ENCODE data around the gene IDH3B.

Gene IDH3B

DNA sequence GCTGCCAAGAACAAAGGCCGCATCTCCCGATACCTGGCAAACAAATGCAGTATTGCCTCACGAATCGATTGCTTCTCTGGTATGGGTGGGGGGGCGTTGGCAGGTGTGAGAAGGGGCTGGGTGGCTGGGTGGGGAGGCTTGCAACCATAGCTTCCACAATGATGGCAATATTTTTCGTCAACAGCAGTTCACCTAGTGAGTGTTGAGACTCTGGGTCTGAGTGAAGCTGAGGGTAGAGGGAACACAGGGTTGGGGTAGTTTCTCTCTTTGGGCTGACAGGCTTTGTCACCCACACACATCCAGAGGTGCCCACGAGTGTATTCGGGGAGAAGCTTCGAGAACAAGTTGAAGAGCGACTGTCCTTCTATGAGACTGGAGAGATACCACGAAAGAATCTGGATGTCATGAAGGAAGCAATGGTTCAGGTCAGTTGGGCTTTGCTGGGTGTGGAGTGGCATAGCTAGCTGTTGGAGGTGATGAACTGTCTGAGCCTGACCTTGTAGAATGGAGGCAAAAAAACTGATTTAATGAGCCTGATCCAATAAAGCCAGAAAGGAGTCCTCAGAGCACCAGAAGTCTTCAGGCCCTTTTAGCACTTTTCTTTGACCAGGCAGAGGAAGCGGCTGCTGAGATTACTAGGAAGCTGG is 7.4 kb downstream of the IDH3B start:
- no peak for DNase-seq (ENCODE audit: low spot score)

DNA sequence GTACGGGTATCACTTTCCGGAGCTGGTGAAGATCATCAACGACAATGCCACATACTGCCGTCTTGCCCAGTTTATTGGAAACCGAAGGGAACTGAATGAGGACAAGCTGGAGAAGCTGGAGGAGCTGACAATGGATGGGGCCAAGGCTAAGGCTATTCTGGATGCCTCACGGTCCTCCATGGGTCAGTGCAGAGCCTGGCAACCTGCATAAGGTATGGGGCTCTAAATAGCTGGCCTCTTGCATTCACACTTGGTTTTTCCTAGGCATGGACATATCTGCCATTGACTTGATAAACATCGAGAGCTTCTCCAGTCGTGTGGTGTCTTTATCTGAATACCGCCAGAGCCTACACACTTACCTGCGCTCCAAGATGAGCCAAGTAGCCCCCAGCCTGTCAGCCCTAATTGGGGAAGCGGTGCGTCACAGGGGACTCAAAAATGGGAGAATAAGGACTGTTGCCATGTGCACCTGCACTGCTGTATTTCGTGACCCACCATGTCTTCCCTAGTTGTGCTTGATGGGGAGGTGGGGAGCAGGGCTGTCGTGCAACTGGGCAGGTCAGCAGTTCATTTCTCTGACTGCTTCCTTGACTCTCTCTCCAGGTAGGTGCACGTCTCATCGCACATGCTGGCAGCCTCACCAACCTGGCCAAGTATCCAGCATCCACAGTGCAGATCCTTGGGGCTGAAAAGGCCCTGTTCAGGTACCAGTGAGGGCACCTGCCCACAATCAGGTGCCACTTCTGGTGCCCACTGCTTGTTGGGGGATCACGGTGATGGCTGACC is 8.5 kb downstream of the IDH3B start:
- DNase-seq (ENCODE audit: low spot score): no peak

DNA sequence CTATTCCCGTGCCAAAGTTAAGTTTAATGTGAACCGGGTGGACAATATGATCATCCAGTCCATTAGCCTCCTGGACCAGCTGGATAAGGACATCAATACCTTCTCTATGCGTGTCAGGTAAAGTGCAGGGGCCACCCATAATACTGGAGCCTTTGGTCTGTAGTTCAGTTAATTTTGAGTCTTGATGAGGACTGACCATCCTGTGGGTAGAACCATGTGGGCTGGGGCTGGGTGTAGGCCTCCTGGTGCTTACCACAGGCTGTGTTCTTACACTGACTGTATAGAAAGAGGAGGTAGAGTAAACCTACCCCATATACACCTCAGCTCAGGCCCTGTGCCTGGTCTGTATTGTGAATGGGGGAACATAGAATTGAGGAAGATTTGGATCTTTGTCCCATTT is 9.2 kb downstream of the IDH3B start:
- DNase-seq (ENCODE audit: low spot score): no peak

DNA sequence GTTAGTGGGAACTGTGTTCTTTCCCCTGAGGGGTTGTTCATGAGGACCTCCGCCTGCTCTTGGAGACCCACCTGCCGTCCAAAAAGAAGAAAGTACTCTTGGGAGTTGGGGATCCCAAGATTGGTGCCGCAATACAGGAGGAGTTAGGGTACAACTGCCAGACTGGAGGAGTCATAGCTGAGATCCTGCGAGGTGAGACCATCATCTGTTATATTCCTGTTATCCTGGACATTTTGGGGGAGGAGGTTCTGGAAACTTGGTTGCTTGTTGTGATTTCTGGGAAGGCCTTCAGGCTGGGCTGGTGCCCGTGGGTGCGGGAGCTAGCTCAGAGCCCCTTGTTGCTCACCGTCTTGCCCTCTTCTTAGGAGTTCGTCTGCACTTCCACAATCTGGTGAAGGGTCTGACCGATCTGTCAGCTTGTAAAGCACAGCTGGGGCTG is 9.6 kb downstream of the IDH3B start:
- no peak for DNase-seq (ENCODE audit: low spot score)

DNA sequence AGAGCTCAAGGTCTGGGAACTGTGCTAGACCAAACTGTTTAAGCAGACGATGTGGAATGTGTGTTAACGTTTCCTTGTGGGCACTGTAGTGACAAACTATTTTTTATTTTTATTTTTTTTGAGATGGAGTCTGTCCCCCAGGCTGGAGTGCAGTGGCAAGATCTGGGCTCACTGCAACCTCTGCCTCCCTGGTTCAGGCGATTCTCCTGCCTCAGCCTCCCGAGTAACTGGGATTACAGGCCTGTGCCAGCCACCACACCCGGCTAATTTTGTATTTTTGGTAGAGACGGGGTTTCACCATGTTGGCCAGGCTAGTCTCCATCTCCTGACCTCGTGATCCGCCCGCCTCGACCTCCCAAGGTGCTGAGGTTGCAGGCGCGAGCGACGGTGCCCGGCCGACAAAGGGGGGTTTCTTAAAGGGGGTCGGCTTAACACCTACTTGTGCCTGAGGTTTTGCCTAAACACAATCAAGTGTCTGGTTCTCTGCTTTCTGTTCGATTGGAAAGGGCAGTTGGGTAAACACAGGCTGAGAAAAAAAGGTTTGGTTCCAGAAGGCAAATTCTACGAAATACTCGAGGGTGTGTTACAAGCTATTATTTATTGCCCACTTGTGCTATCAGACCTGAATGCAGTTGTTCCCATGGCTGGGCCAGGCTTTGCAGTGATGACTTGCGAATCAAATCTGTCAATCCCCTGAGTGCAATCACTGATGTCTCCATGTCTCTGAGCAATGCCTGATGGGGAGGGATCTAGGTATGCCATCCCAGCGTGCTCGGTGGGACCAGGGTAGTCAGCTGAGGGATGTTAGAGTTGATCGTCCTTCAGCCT is 10.2 kb downstream of the IDH3B start:
- no peak for DNase-seq (ENCODE audit: low spot score)

DNA sequence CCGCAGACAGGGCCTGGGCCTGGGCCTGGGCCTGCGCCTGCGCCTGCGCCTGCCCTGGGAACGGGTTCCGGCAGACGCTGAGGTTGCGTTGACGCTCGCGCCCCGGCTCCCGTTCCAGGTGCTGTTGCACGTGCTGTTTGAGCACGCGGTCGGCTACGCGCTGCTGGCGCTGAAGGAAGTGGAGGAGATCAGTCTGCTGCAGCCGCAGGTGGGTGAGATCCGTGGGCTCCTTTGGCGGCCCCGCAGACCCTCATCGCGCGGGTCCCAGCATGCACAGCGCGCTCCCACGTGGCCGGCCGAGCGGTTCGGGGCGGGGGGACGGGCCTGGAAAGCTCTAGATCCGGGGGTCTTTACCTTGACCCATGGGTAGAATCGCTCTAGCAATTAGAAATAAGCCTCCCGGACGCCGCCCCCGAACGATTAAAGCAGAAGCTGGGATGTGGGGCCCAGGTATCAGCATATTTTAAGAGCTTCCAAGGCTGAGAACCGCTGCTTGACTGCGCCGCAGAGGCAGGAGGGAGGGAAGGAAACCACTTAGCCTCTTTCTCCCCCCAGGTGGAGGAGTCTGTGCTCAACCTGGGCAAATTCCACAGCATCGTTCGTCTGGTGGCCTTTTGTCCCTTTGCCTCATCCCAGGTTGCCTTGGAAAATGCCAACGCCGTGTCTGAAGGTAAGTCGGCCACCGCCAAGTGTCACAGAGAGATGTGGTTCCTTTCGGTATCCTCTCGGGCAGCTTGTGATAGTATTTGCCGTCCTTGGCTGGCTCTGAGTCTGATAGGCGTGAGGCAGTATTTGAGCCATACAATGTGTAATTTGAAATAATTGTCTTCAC is 11.1 kb downstream of the IDH3B start:
- DNase-seq (ENCODE audit: low spot score): no peak

DNA sequence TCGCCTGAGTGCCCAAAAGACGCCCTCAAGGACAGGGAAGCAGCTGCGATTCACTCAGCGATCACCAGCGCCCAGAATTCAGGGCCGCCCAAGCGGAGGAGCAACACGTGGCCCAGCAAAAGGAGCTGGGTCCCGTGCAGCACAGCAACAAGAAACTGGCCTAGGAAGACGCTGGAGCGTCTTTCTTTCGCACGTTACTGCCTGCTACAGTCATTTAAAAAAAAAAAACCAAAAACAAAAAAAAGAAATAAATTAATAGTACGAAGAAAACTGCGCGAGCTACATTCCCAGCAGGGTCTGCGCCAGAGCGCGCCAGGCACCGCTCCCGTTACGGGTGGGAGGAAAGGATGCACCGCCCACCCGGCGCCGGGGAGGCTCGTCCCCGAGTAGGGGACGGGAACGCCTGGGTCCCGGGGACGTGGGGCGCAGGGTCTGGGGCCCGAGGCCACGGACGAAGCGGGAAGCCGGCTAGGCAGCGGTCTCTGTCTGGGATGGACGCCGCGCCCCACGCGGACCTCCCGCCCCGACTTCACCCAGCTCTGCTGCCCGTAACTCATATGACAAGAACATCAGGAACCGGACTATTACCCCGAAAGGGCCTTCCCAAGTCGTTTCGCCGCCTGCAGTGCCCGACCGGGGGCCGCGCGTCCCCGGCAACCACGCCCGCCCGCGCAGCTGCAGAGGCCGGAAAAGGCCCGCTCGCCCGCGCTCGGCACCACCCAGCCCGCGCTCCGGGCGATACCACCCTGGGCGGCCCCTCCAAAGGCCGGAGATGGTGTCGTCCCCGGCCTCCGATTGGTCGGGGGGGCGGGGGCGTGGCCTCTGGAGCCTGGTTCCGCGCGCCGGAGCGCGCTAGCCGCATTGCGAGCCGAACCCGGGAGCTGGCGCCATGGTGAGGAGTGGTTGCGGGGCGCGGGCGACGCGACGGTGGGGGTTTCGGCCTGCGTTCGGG is 12.0 kb downstream of the IDH3B start, which contains the start of gene NOP56:
TSS of gene NOP56 (plus strand) at position 861 of the 952 bp plus-strand sequence. CDS start at position 890, 29 bp downstream.
- DNase-seq (ENCODE audit: low spot score): peak; percentile 85

DNA sequence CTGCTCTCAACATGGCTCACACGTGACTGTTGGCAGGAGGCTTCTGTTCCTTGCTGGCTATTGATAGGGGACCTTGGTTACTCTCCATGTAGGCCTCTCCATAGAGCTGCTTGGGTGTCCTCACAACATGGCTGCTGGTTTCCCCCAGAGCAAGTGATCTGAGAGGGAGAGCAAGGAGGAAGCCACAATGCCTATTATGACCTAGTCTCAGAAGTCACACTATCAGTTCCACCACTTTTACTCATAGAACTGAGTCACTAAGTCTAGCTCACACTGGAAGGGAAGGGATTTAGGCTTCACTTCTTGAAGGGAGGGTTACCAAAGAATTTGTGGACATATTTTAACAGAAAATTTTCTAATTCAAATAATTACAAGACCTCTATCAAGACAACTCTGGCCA is 20.3 kb downstream of the IDH3B start:
- no peak for DNase-seq (ENCODE audit: low spot score)

DNA sequence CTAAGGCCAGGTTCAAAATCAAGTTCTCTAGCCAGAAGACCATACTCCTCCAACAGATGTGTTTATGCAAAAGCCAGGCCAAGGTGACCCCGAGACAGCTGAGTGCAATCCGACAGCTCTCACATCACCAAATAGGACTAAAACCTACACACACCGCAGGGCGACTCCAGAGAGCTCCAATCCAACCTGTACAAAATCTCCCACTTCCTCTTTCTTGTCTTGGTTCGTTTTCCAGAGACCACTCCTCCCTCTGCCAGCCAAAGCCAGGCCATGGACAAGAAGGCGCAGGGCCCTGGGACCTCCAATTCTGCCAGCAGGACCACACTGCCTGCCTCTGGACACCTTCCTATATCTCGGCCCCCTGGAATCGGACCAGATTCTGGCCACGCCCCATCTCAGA is 23.1 kb downstream of the IDH3B start:
- no peak for DNase-seq (ENCODE audit: low spot score)

DNA sequence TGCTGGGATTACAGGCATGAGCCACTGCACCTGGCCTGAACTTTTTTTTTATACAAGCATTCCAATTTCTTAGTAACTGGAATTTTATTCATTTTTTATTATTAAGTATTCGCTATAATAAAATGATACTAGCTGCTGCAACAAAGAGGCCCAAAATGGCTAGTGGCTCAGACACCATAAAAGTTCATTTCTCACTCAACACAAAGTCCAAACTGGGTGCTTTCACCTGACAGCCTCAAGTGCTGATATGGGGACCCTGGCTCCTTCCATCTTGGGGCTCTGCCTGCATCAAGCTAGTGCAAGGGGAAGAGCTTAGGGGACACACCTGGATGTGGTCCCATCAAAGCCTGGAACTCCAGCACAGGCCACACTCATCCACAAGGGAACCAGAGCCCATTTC is 23.8 kb downstream of the IDH3B start:
- no peak for DNase-seq (ENCODE audit: low spot score)

DNA sequence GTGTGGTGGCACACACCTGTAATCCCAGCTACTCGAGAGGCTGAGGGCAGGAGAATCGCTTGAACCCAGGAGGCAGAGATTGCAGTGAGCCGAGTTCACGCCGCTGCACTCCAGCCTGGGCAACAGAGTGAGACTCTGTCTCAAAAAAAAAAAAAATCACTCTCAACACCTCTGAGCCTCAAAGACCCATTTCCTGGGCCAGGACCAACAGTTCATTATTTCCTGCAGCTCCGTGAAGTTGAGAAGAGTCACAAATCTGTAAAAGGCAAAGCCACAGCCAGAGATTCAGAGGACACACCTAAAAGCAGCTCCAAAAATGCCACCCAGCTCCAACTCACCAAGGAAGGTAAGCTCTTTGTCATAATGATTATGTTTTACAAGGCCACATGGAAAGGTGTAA is 26.8 kb downstream of the IDH3B start:
- no peak for DNase-seq (ENCODE audit: low spot score)

DNA sequence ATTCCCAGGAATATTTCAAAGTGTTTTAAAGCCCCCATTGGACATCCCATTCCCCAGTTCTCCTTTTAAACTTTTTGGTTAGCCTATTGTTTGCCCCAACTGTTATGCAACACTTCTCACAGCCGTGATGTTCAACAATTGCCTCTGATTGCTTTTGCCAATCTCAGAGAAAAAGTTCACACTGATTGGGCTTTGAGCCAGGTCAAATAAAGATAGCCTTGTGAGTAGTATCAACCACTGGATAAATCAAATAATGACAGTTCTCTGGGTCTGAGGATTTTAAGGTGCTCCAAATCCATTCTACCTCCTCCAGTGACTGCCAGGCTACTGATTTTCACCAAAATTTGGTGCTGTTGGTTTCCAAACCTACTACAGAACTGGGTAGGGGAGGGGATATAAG is 30.6 kb downstream of the IDH3B start:
- no peak for DNase-seq (ENCODE audit: low spot score)

DNA sequence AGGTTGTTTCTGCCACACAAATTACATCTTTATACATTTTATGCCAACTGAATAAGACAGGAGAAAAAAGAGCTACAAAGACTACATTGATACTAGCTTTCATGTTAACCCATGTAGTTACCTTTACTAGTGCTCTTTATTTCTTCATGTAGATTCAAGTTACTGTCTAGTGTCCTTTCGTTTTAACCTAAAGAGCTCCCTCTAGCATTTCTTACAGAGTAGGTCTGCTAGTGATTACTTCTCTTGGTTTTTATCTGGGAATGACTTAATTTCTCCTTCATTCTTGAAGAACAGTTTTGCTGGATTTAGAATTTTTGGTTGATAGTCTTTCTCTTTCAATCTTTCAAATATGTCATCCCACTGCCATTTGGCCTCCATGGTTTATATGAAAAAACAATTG is 32.8 kb downstream of the IDH3B start:
- DNase-seq (ENCODE audit: low spot score): no peak

DNA sequence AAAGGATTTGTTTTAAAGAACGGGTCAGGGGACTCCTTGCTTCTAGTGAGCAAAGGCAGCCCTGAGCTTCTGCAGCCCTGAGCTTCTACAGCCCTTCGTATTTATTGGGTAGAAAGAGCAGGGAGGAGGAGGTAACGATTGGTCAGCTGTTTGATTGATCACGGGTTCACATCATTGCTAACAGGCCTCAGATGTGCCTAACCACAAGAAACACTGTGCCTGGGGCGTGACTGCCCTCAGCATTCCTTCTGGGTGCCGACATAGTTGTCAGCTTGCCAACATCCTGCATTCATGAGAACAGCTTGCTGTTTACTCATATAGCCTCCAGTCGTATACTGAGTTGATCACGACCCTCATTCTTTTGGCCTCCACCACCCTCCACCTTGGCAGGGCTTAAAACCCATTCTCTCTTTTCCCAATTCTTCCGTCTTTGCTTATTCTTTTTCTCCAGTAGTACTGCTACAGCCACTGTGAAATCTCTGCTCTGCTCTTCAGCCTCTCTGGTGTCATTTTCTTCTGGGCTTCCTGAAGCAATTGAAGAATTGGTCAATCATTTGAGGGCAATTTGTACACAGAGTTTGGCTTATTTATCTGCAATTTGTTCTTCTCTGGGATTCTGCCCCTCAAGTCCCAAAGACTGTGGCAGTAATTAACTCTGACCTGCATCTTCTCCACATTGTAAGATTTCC is 37.0 kb downstream of the IDH3B start:
- no peak for DNase-seq (ENCODE audit: low spot score)

DNA sequence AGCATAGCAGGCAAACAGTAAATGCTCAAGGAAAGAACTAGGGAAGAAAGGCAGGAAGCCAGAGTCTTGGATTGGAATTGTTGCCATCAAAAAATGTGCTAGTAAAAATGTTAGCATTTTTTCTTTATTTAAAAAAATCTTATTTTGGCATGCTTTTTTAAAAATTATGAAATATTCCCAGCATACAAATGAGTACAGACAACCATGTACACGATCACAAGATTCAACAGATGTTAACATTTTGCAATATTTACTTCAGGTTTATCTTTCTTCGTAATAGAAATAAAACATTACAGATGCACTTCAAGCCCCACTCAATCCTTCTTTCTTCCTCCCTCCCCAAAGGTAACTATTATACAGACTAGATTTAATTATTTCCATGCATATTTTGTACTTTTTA is 39.0 kb downstream of the IDH3B start:
- DNase-seq (ENCODE audit: low spot score): no peak

DNA sequence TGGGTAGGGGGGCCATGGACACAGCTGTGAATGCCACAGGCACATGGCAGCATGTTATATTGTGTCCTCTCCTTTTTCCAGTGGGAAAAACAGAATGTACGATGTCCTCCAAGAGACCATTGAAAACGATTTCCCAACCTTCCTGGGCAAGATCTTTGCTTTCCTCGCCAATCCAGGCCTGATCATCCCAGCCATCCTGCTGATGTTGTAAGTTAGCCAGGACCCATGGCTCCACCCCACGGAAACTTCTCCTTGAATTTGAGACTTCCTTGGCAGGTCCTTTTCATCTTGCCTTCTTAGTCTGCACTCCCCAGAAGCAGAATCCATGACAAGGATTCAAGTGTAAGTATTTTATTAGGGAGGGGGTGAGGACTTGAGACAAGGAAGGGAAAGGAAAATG is 39.8 kb downstream of the IDH3B start:
- DNase-seq (ENCODE audit: low spot score): no peak

DNA sequence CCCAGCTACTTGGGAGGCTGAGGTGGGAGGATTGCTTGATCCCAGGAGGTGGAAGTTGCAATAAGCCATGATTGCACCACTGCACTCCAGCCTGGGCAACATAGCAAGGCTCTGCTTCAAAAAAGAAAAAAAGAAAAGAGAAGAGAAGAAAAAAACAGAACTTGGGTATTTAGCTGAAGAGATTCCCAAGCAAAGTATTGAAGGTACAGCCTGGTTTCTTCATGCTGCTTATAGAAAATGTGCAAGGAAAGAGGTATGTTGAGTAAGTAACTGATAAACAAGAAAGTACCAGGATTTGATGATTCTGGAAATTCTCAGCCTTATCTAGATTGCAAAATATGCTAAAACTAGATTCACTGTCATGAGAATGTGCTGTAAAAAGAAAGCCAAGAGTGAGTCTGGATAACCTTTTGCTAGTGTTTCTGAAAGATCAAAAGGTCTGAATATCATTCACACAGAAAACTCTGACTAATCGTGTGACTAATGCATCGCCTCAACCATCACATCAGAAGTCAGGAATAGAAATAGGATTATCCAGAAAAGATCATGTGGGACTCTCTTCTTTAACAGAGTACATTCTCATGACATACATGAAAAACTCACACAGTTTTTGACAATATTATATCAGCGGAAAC is 43.9 kb downstream of the IDH3B start:
- DNase-seq (ENCODE audit: low spot score): no peak

DNA sequence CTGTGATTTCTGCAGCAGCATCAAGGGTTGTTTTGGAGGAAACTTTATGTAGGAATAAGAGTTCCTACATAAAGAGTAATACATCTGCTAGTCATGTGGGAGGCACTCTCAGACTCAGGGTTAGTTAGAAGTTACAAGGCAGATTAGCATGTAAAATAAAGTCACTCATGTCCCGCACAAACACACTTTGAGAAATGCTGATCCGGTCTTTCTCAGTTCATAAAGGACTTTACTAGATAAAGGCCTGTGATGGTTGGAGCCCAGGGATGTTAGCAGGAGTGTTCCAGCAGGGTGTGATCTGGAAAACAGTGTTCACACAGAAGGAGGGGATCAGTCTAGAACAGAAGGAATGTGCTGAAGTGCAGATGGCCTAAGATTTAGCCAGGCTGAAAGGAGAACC is 44.7 kb downstream of the IDH3B start:
- no peak for DNase-seq (ENCODE audit: low spot score)

DNA sequence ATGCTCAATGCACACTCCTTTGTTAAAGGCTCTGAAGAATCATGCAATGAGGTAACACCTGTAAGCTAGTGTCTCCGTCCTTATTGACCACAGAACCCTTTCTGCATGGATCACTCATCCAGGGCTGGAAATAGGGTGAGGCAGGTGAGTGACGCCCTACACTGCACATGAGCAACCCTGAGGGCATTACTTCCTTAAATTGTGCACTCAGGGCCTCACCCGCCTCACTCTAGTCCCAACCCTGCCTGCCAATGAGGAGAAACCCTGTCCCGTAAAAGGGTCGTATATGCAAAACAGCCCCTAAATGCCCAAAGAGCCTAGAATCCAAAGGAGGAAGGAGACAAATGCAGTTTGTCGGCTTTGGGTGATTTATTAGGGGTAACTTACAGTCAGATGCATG is 45.2 kb downstream of the IDH3B start:
- no peak for DNase-seq (ENCODE audit: low spot score)

Measured in cerebellar cortex (tissue), 1 donor.